ENCODE data around the gene GPR89A. TPM values are rescaled to one million over a fixed set of nuclear protein-coding genes. Genes with fewer than 3 reads are reported as not detected.

Gene GPR89A
- total RNA-seq, 1 donor from 2014 or later: 24.6 TPM

DNA sequence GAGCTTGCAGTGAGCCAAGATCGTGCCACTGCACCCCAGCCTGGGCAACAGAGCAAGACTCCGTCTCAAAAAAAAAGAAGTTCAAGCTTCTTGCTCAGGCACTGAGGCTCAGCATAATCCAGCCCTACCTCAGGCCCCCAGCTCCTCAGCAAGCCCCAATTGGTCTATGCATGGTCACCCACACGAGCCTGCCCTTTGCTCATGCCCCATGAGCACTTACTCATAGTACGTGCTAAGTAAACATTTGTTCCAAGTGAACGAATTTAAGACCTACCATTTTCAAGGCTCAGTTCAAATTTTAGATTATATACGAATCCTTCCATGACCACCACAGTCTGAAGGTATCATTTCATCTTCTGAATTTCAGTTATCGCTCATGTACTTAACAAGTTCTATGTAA lies 95.0 kb downstream of the GPR89A start:
- H3K27ac Mint-ChIP-seq (ENCODE audit: unreplicated experiment): no peak overlapping the region
- no peak for DNase-seq (ENCODE audit: low spot score)
- H3K27me3 Mint-ChIP-seq (ENCODE audit: unreplicated experiment): no peaks in the 10 kb centered on the region
- H3K9me3 Mint-ChIP-seq (ENCODE audit: unreplicated experiment): no peaks in the 10 kb centered on the region
- no peaks in the 10 kb centered on the region for H3K4me1 Mint-ChIP-seq (ENCODE audit: unreplicated experiment)
- H3K4me3 Mint-ChIP-seq (ENCODE audit: unreplicated experiment): no peak overlapping the region
- H3K36me3 Mint-ChIP-seq (ENCODE audit: low read depth, unreplicated experiment): no peaks in the 10 kb centered on the region
- TF ChIP-seq, protein P1, sequence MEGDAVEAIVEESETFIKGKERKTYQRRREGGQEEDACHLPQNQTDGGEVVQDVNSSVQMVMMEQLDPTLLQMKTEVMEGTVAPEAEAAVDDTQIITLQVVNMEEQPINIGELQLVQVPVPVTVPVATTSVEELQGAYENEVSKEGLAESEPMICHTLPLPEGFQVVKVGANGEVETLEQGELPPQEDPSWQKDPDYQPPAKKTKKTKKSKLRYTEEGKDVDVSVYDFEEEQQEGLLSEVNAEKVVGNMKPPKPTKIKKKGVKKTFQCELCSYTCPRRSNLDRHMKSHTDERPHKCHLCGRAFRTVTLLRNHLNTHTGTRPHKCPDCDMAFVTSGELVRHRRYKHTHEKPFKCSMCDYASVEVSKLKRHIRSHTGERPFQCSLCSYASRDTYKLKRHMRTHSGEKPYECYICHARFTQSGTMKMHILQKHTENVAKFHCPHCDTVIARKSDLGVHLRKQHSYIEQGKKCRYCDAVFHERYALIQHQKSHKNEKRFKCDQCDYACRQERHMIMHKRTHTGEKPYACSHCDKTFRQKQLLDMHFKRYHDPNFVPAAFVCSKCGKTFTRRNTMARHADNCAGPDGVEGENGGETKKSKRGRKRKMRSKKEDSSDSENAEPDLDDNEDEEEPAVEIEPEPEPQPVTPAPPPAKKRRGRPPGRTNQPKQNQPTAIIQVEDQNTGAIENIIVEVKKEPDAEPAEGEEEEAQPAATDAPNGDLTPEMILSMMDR (IDR thresholded peaks at IDR 0.05; ENCODE audit: unreplicated experiment): no peak

DNA sequence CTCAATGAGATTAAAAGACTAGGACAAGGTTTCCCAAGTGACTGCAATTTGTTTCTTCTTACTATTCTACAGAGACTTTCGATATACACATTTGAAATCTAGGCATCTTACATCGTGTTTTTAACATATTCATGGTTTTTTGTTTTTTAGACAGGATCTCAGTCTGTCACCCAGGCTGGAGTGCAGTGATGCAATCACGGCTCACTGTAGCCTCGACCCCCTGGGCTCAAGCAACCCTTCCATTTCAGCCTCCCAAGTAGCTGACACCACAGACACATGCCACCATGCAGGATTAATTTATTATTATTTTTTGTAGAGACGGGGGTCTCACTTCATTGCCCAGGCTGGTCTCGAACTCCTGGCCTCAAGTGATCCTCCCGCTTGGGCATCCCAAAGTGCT lies 97.8 kb downstream of the GPR89A start:
- H3K36me3 Mint-ChIP-seq (ENCODE audit: low read depth, unreplicated experiment): no peaks in the 10 kb centered on the region
- no peaks in the 10 kb centered on the region for H3K9me3 Mint-ChIP-seq (ENCODE audit: unreplicated experiment)
- H3K27me3 Mint-ChIP-seq (ENCODE audit: unreplicated experiment): no peaks in the 10 kb centered on the region
- H3K27ac Mint-ChIP-seq (ENCODE audit: unreplicated experiment): no peak overlapping the region
- TF ChIP-seq, protein P1 (IDR thresholded peaks at IDR 0.05; ENCODE audit: unreplicated experiment): no peak
- no peak for DNase-seq (ENCODE audit: low spot score)
- no peaks in the 10 kb centered on the region for H3K4me1 Mint-ChIP-seq (ENCODE audit: unreplicated experiment)
- H3K4me3 Mint-ChIP-seq (ENCODE audit: unreplicated experiment): no peak overlapping the region

DNA sequence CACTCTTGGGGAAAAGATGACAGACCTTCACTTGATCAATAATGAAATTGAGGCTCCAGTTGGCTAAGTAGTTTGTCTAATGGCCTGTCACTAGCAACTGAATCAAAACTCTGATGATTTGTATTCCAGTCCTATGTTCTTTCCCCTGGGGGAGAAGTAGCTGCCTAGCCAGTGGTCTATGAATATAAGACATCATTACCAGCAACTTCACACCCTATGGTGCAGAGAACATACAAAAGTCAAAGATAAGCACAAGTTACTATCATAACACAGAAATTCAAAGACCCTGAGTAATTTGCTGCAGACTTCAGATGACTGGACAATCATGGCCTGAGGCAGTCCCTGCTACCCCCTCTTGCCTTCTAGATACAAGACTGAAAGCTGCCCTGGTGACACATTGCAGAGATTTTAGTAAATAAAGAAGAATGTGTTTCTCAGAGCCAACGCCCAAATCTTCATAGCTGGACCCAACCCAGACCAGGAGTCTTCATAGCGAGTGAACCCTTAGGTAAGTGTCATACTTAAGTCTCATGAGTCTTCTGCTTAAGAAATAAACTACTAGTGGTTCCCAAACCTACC lies 98.4 kb downstream of the GPR89A start:
- Mint-ChIP-seq H3K9me3 (ENCODE audit: unreplicated experiment) (no peaks in the 10 kb centered on the region), H3K27ac (ENCODE audit: unreplicated experiment) (no peak overlapping the region), H3K36me3 (ENCODE audit: low read depth, unreplicated experiment) (no peaks in the 10 kb centered on the region), H3K4me3 (ENCODE audit: unreplicated experiment) (no peak overlapping the region), H3K4me1 (ENCODE audit: unreplicated experiment) (no peaks in the 10 kb centered on the region), H3K27me3 (ENCODE audit: unreplicated experiment) (no peaks in the 10 kb centered on the region)
- TF ChIP-seq, protein P1 (IDR thresholded peaks at IDR 0.05; ENCODE audit: unreplicated experiment): no peak
- no peak for DNase-seq (ENCODE audit: low spot score)

DNA sequence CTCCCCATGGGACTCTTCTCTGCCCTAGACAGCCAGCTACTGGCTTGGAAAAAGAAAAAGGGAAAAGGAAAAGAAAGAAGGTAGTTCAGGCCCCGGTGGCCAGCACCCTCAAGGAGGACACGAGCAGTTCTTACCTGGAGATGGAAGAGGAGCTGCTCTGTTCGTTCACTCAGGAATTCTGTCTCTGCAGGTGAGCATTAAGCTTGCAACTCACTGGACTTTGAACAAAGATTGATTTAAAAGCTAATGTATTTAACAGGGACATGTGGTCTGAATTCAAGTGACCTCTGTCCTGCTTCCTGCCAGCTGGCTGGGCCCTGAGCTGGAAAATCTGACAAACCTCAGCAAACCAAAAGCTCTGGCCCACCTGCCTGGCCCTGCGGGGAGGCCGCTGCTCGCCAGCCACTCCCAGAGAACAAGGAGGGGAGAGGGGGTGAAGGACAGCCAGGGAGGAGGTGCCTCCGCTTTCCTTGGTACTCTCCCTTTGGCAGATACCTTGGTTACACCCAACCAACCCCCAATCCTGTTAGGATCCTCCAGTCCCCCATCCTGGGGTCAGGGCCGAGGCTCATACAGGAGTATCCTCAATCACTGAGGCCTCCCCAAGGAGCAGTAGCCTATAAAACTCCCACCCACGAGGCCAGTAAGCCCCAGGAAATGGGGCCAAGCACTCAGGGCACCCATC lies 99.5 kb downstream of the GPR89A start, which contains the start of gene PDZK1:
PDZK1 (minus strand) TSS at position 186 of the 685 bp plus-strand sequence. CDS start 19,347 bp downstream, outside the sequence.
- Mint-ChIP-seq H3K4me1 (ENCODE audit: unreplicated experiment) (no peaks in the 10 kb centered on the region), H3K4me3 (ENCODE audit: unreplicated experiment) (no peak within 1 kb of the TSS), H3K36me3 (ENCODE audit: low read depth, unreplicated experiment) (no peaks in the 10 kb centered on the region), H3K27me3 (ENCODE audit: unreplicated experiment) (no peaks in the 10 kb centered on the region), H3K9me3 (ENCODE audit: unreplicated experiment) (no peaks in the 10 kb centered on the region), H3K27ac (ENCODE audit: unreplicated experiment) (no peak within 1 kb of the TSS)
- TF ChIP-seq, protein P1 (IDR thresholded peaks at IDR 0.05; ENCODE audit: unreplicated experiment): no peak
- DNase-seq (ENCODE audit: low spot score): no peak

DNA sequence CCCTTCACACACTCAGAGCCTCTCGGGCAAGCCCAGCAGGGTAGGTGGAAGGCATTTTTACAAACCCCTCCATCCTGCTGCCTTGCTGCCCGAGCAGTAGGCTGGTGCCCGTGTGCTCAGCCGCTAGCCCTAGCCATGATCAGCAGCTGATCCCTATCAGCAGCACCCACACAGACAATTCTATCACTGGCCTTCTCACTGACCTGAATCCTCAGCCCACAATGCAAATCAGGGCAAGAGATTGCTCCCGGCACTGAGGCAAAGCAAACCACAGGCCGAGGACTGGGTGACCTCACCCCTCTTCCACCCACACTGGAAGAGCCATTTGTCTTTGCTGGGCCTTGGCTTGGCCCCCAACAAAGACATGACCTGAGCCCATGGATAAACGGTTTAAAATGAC lies 100.3 kb downstream of the GPR89A start:
- H3K36me3 Mint-ChIP-seq (ENCODE audit: low read depth, unreplicated experiment): no peaks in the 10 kb centered on the region
- no peaks in the 10 kb centered on the region for H3K4me1 Mint-ChIP-seq (ENCODE audit: unreplicated experiment)
- H3K4me3 Mint-ChIP-seq (ENCODE audit: unreplicated experiment): no peak overlapping the region
- H3K9me3 Mint-ChIP-seq (ENCODE audit: unreplicated experiment): no peaks in the 10 kb centered on the region
- no peaks in the 10 kb centered on the region for H3K27me3 Mint-ChIP-seq (ENCODE audit: unreplicated experiment)
- DNase-seq (ENCODE audit: low spot score): no peak
- no peak overlapping the region for H3K27ac Mint-ChIP-seq (ENCODE audit: unreplicated experiment)
- TF ChIP-seq, protein P1 (IDR thresholded peaks at IDR 0.05; ENCODE audit: unreplicated experiment): no peak

Data from endothelial cell (in vitro differentiated cells).